H9 (cell line): ENCODE results near the gene HDAC1. TPM values are rescaled to one million over a fixed set of nuclear protein-coding genes. Genes with fewer than 3 reads are reported as not detected.

Experiments
- DNase-seq: peaks from one replicate; pipeline ENCODE4 v3.0.0-alpha.2; 2017
- H2AFZ ChIP-seq: one replicate; pipeline ENCODE4 v1.6.1; 2013; ENCODE audit warnings: mild to moderate bottlenecking, low read length, control low read depth, moderate library complexity
- H2AK5ac ChIP-seq: 2 replicates; pipeline ENCODE4 v1.6.1; 2013; ENCODE audit warnings: low read length, control low read depth, mixed read lengths; ENCODE audit not compliant: insufficient read length
- H2BK120ac ChIP-seq: one replicate; pipeline ENCODE4 v1.6.1; 2013; ENCODE audit warnings: low read depth, mild to moderate bottlenecking, low read length, control low read depth, inconsistent platforms; ENCODE audit not compliant: poor library complexity, severe bottlenecking
- H2BK12ac ChIP-seq: 2 replicates; pipeline ENCODE4 v1.6.1; 2013; ENCODE audit warnings: low read length, control low read depth, mixed read lengths, low read depth; ENCODE audit not compliant: insufficient read length
- H2BK15ac ChIP-seq: 2 replicates; pipeline ENCODE4 v1.6.1; 2013; ENCODE audit warnings: low read depth, low read length, control low read depth
- H2BK20ac ChIP-seq: one replicate; pipeline ENCODE4 v1.6.1; 2013; ENCODE audit warnings: low read depth, mild to moderate bottlenecking, low read length, control low read depth, inconsistent platforms; ENCODE audit not compliant: poor library complexity, severe bottlenecking
- H2BK5ac ChIP-seq: 2 replicates; pipeline ENCODE4 v1.6.1; 2013; ENCODE audit warnings: low read length, control low read depth, mixed read lengths; ENCODE audit not compliant: insufficient read length
- H3K14ac ChIP-seq: 2 replicates; pipeline ENCODE4 v1.6.1; 2013; ENCODE audit warnings: low read length, control low read depth; ENCODE audit not compliant: insufficient read depth
- H3K18ac ChIP-seq: 2 replicates; pipeline ENCODE4 v1.6.1; 2013; ENCODE audit warnings: low read depth, mild to moderate bottlenecking, mixed read lengths, low read length, control low read depth; ENCODE audit not compliant: insufficient read length
- H3K23ac ChIP-seq: 2 replicates; pipeline ENCODE4 v1.6.1; 2013; ENCODE audit warnings: low read length, control low read depth, mixed read lengths, low read depth; ENCODE audit not compliant: insufficient read length
- H3K23me2 ChIP-seq: 2 replicates; pipeline ENCODE4 v1.6.1; 2013; ENCODE audit warnings: low read depth, mild to moderate bottlenecking, mixed read lengths, low read length, control low read depth; ENCODE audit not compliant: insufficient read length, poor library complexity, severe bottlenecking
- H3K27ac ChIP-seq: 2 replicates; pipeline ENCODE4 v1.5.1; 2013; ENCODE audit warnings: low read length, control low read depth, mixed read lengths, low read depth; ENCODE audit not compliant: insufficient read length
- H3K27me3 ChIP-seq: 2 replicates; pipeline ENCODE4 v1.6.1; 2013; ENCODE audit warnings: low read length, control low read depth, inconsistent platforms; ENCODE audit not compliant: insufficient read depth
- H3K4ac ChIP-seq: 2 replicates; pipeline ENCODE4 v1.6.1; 2013; ENCODE audit warnings: low read depth, mild to moderate bottlenecking, control low read depth, inconsistent platforms, low read length, moderate library complexity
- H3K4me1 ChIP-seq: 2 replicates; pipeline ENCODE4 v1.6.1; 2013; ENCODE audit warnings: low read length, control low read depth, inconsistent platforms; ENCODE audit not compliant: insufficient read depth
- H3K4me2 ChIP-seq: 2 replicates; pipeline ENCODE4 v1.6.1; 2013; ENCODE audit warnings: low read length, control low read depth, mixed read lengths; ENCODE audit not compliant: insufficient read length, insufficient read depth
- H3K56ac ChIP-seq: 2 replicates; pipeline ENCODE4 v1.6.1; 2013; ENCODE audit warnings: low read depth, mild to moderate bottlenecking, mixed read lengths, low read length, control low read depth; ENCODE audit not compliant: insufficient read length
- H3K79me1 ChIP-seq: 2 replicates; pipeline ENCODE4 v1.6.1; 2013; ENCODE audit warnings: low read depth, mild to moderate bottlenecking, moderate library complexity, low read length, control low read depth, inconsistent platforms; ENCODE audit not compliant: insufficient read depth, poor library complexity, severe bottlenecking
- H3K79me2 ChIP-seq: 2 replicates; pipeline ENCODE4 v1.6.1; 2013; ENCODE audit warnings: low read length, control low read depth, inconsistent platforms; ENCODE audit not compliant: insufficient read depth
- H3K9ac ChIP-seq: 2 replicates; pipeline ENCODE4 v1.6.1; 2013; ENCODE audit warnings: low read length, control low read depth, mixed read lengths; ENCODE audit not compliant: insufficient read length; ENCODE audit errors: extremely low read depth
- H3K9me3 ChIP-seq: one replicate; pipeline ENCODE4 v1.6.1; 2013; ENCODE audit warnings: low read depth, low read length, inconsistent platforms; ENCODE audit not compliant: control insufficient read depth
- H3T11ph ChIP-seq: one replicate; pipeline ENCODE4 v1.6.1; 2013; ENCODE audit warnings: mild to moderate bottlenecking, low read length, control low read depth, inconsistent platforms
- H4K20me1 ChIP-seq: one replicate; pipeline ENCODE4 v1.6.1; 2013; ENCODE audit not compliant: control insufficient read depth, insufficient read length, insufficient read depth
- H4K5ac ChIP-seq: 2 replicates; pipeline ENCODE4 v1.6.1; 2013; ENCODE audit warnings: low read depth, mild to moderate bottlenecking, mixed read lengths, low read length, control low read depth; ENCODE audit not compliant: insufficient read length
- H4K8ac ChIP-seq: replicated peaks from 2 replicates; pipeline ENCODE4 v1.6.1; 2013; ENCODE audit warnings: low read length, control low read depth, mixed read lengths, low read depth; ENCODE audit not compliant: insufficient read length
- H4K91ac ChIP-seq: 2 replicates; pipeline ENCODE4 v1.6.1; 2013; ENCODE audit warnings: low read depth, mild to moderate bottlenecking, moderate library complexity, mixed read lengths, low read length, control low read depth; ENCODE audit not compliant: insufficient read length
- H3K27ac Mint-ChIP-seq, 3 experiments: 2 replicates in 2 of 3; 3 replicates in 1 of 3; pipeline ENCODE4 v1.8.0; 2020 to 2021; ENCODE audit warnings: mixed read lengths in 3 of 3, mild to moderate bottlenecking in 1 of 3, moderate library complexity in 1 of 3
- H3K27me3 Mint-ChIP-seq: 2 replicates; pipeline ENCODE4 v1.8.0; 2021; ENCODE audit warnings: low read depth, mild to moderate bottlenecking, moderate library complexity, mixed read lengths
- H3K36me3 Mint-ChIP-seq, 3 experiments: 2 replicates in 2 of 3; 3 replicates in 1 of 3; pipeline ENCODE4 v1.8.0; 2020 to 2021; ENCODE audit warnings: low read depth in 3 of 3, mixed read lengths in 3 of 3; ENCODE audit not compliant: insufficient read depth in 1 of 3
- H3K4me1 Mint-ChIP-seq, 2 experiments: 2 replicates each; pipeline ENCODE4 v1.8.0; 2020; ENCODE audit warnings: mixed read lengths in 2 of 2
- H3K4me3 Mint-ChIP-seq, 2 experiments: 2 replicates in 1 of 2; 3 replicates in 1 of 2; pipeline ENCODE4 v1.8.0; 2020 to 2021; ENCODE audit warnings: mild to moderate bottlenecking in 2 of 2, mixed read lengths in 2 of 2, moderate library complexity in 1 of 2
- H3K9me3 Mint-ChIP-seq, 2 experiments: 2 replicates in 1 of 2; 3 replicates in 1 of 2; pipeline ENCODE4 v1.8.0; 2020; ENCODE audit warnings: mild to moderate bottlenecking in 2 of 2, mixed read lengths in 2 of 2, moderate library complexity in 1 of 2
- CTCF ChIP-seq: fragments of 200-600 bp; sonication (generic); conservative IDR thresholded peaks from 3 replicates; pipeline ENCODE4 v1.8.0; 2021; ENCODE audit warnings: antibody characterized with exemption, mild to moderate bottlenecking
- WGBS: extraction: QIAGEN DNeasy Blood & Tissue Kit; methylation state at CpG from one replicate; pipeline ENCODE4 v1.1.7; 2013; ENCODE audit warnings: missing lambda C conversion rate, low lambda C conversion rate, mixed read lengths; ENCODE audit not compliant: insufficient read length; ENCODE audit errors: extremely low coverage; 5-methylcytosine and 5-hydroxymethylcytosine counted together
- total RNA-seq: library from RNA; stranded (reverse); gene quantifications from 2 replicates; pipeline ENCODE4 v1.2.1, GENCODE V29; 2021

HDAC1 gene
- total RNA-seq, 1 experiment from 2014 or later = 162 TPM

- Histone ChIP-seq H4K91ac (no peak overlapping the region), H3K23me2 (no peaks in the 10 kb centered on the region), H2AK5ac (no peak overlapping the region), H4K8ac (no peak overlapping the region), H3K27me3 (no peaks in the 10 kb centered on the region), H4K5ac (no peak overlapping the region), H3K79me2 (no peaks in the 10 kb centered on the region), H2BK15ac (no peak overlapping the region), H2BK12ac (no peak overlapping the region), H3K27ac (no peak overlapping the region), H2AFZ (no peak overlapping the region), H3K4me2 (no peak overlapping the region), H2BK5ac (no peak overlapping the region), H4K20me1 (no peaks in the 10 kb centered on the region), H3K14ac (no peak overlapping the region), H3T11ph (no peak overlapping the region), H3K79me1 (no peaks in the 10 kb centered on the region), H2BK20ac (no peak overlapping the region), H2BK120ac (no peak overlapping the region), H3K18ac (no peak overlapping the region), H3K56ac (no peak overlapping the region), H3K23ac (no peak overlapping the region), H3K4ac (no peak overlapping the region), H3K9ac (no peak overlapping the region), H3K9me3 (no peaks in the 10 kb centered on the region), H3K4me1 (no peaks in the 10 kb centered on the region)
- no CpG with 5 or more reads among the region's 5 CpGs for WGBS
- no peak for TF ChIP-seq CTCF
- Mint-ChIP-seq H3K27ac (no peak overlapping the region), H3K36me3 (peaks cover 12 to 52% (median 48%) of the 10 kb centered on the region in 3 experiments; a peak in 6 of 7 replicates), H3K9me3 (no peaks in the 10 kb centered on the region), H3K4me1 (no peaks in the 10 kb centered on the region), H3K4me3 (no peak overlapping the region), H3K27me3 (no peaks in the 10 kb centered on the region)
- DNase-seq = no peak
Measured at GRCh38 chr1:32321712-32322291, 29.9 kb downstream of the HDAC1 start.
